Measurements from ENCODE around the gene PLEKHA7.
"Not testable (repeated sequence)": the region's sequence is repeated elsewhere in the genome, so short reads cannot be mapped to it uniquely, and the experiment has no call there.

Gene PLEKHA7

GRCh38 chr11:17014321-17014832, at the start of gene PLEKHA7:
Gene PLEKHA7, minus strand, starts transcription at chr11:17014414. Its CDS starts 13 bp downstream, at chr11:17014401.
- DNase-seq = no peak

GRCh38 chr11:17063171-17064002, 49.2 kb upstream of the PLEKHA7 start:
- peak; percentile 3 for DNase-seq

GRCh38 chr11:17051146-17051545, 36.9 kb upstream of the PLEKHA7 start:
- DNase-seq = not testable (repeated sequence)

GRCh38 chr11:17048491-17048890, 34.3 kb upstream of the PLEKHA7 start:
- DNase-seq = not testable (repeated sequence)

GRCh38 chr11:17046690-17047089, 32.5 kb upstream of the PLEKHA7 start:
- no peak for DNase-seq

- no peak for DNase-seq
These were observed 22.7 kb upstream of the PLEKHA7 start for GRCh38 chr11:17036666-17037658.

- DNase-seq = not testable (repeated sequence)
These were observed 19.8 kb upstream of the PLEKHA7 start for GRCh38 chr11:17034027-17034426.

GRCh38 chr11:17026487-17027082, 12.4 kb upstream of the PLEKHA7 start:
- no peak for DNase-seq

- no peak for DNase-seq
These were observed 10.7 kb upstream of the PLEKHA7 start for GRCh38 chr11:17024924-17025323.

- DNase-seq = no peak
These were observed 7.3 kb upstream of the PLEKHA7 start for GRCh38 chr11:17021511-17021910.

GRCh38 chr11:17020831-17021230, 6.6 kb upstream of the PLEKHA7 start:
- no peak for DNase-seq

GRCh38 chr11:17019232-17019631, 5.0 kb upstream of the PLEKHA7 start:
- DNase-seq = no peak

GRCh38 chr11:17015627-17016126, 1.5 kb upstream of the PLEKHA7 start:
- DNase-seq = no peak

GRCh38 chr11:17014833-17015626, 816 bp upstream of the PLEKHA7 start:
- DNase-seq = no peak

- no peak for DNase-seq
These were observed 480 bp downstream of the PLEKHA7 start for GRCh38 chr11:17013548-17014320.

- no peak for DNase-seq
These were observed 1.3 kb downstream of the PLEKHA7 start for GRCh38 chr11:17012712-17013547.

- DNase-seq = no peak
These were observed 2.0 kb downstream of the PLEKHA7 start for GRCh38 chr11:17012179-17012578.

- DNase-seq = no peak
These were observed 3.3 kb downstream of the PLEKHA7 start for GRCh38 chr11:17010851-17011420.

- no peak for DNase-seq
These were observed 6.1 kb downstream of the PLEKHA7 start for GRCh38 chr11:17008099-17008498.

- no peak for DNase-seq
These were observed 8.6 kb downstream of the PLEKHA7 start for GRCh38 chr11:17005646-17006045.
